ENCODE data around the gene SLC12A7. TPM values are rescaled to one million over a fixed set of nuclear protein-coding genes. Genes with fewer than 3 reads are reported as not detected.
A peak's percentile ranks its signal among the peaks of the same experiment; 100 is the strongest.

The SLC12A7 gene
- total and polyA plus RNA-seq, 3 donors from 2014 or later = 73.2 to 212 (median 168) TPM

- no peak for DNase-seq
- WGBS, 2 donors = 54 to 77% methylated on average over 3 to 5 of the region's 5 CpGs
- TF ChIP-seq POLR2A (IDR thresholded peaks at IDR 0.05) (no peak), CTCF (IDR thresholded peaks at IDR 0.05) (no peak)
- Histone ChIP-seq H3K4me3 (no peak overlapping the region), H3K27ac (no peak overlapping the region), H3K9me3 (no peaks in the 10 kb centered on the region), H3K4me1 (peaks cover 40% of the 10 kb centered on the region), H3K27me3 (no peaks in the 10 kb centered on the region), H3K36me3 (ENCODE audit: low read depth, missing control alignments) (no peaks in the 10 kb centered on the region)
- intact Hi-C loops (cut with DNase I; ENCODE audit: low total_unique reads) = no loop called here
These were observed 1.4 kb upstream of the SLC12A7 start for GRCh38 chr5:1113332-1113690.

DNA sequence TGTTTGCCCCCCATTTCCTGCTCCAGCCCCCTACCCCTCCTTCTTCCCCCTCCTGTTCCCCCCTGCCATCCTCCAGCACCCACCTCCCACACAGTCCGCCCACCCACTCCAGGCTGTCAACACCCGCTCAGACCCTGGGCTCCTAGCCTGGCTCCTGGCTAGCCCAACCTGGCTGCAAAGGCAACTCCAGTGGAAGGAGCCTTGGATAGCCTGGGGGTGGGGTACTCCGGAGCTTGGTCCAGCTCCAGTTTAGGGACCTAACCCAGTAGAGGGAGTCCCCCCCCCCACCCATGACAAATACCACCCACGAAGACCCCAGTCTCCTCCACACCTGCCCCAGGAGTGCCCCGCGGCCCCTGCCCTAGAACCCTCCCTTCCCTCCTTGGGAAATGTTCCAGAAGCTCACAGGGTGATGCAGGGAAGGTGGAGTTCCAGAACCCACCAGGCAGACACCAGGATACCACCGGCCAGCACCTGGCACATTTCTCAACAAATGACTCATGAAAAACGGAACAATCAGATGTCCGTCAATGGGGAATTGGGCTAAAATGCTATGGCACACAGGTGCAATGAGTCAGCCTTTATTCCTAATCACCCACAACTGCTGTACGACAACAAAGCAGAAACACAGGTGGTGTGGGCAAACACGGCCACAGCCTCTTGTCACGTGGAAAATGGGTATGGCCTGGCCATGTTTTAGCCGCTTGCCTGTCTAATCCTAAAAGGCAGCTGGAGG lies 901 bp upstream of the SLC12A7 start:
- TF ChIP-seq POLR2A (IDR thresholded peaks at IDR 0.05) (no peak), CTCF (IDR thresholded peaks at IDR 0.05) (no peak)
- WGBS, 2 donors = 82 to 94% methylated on average over 6 to 13 of the region's 13 CpGs
- H3K4me1 ChIP-seq = peaks cover 35% of the 10 kb centered on the region
- H3K36me3 ChIP-seq (ENCODE audit: low read depth, missing control alignments) = no peaks in the 10 kb centered on the region
- no peak overlapping the region for H3K4me3 ChIP-seq
- no peak for DNase-seq
- H3K27ac ChIP-seq = no peak overlapping the region
- H3K27me3 ChIP-seq = no peaks in the 10 kb centered on the region
- no peaks in the 10 kb centered on the region for H3K9me3 ChIP-seq
- intact Hi-C loops (cut with DNase I; ENCODE audit: low total_unique reads) = no loop called here

- 0% methylated on average over 18 to 35 of the region's 43 CpGs for WGBS, 2 donors
- no peaks in the 10 kb centered on the region for H3K9me3 ChIP-seq
- no peaks in the 10 kb centered on the region for H3K36me3 ChIP-seq (ENCODE audit: low read depth, missing control alignments)
- peaks cover 35% of the 10 kb centered on the region for H3K4me1 ChIP-seq
- no peak for DNase-seq
- intact Hi-C loops (cut with DNase I; ENCODE audit: low total_unique reads) = no loop called here
- H3K27me3 ChIP-seq = no peaks in the 10 kb centered on the region
- H3K4me3 ChIP-seq = peak overlapping the region; percentile 85 to 94
- TF ChIP-seq POLR2A (IDR thresholded peaks at IDR 0.05) (no peak), CTCF (IDR thresholded peaks at IDR 0.05) (no peak)
- peak overlapping the region; percentile 77 to 92 for H3K27ac ChIP-seq
These were observed 579 bp downstream of the SLC12A7 start for GRCh38 chr5:1111241-1111726.

GRCh38 chr5:1110307-1111240 lies 1.3 kb downstream of the SLC12A7 start:
- no peak for DNase-seq
- intact Hi-C loops (cut with DNase I; ENCODE audit: low total_unique reads) = no loop called here

More at GRCh38 chr5:1110307-1111240, 1.3 kb downstream of the SLC12A7 start:
- Histone ChIP-seq H3K9me3 (no peaks in the 10 kb centered on the region), H3K36me3 (ENCODE audit: low read depth, missing control alignments) (no peaks in the 10 kb centered on the region), H3K27me3 (no peaks in the 10 kb centered on the region), H3K4me1 (peaks cover 39% of the 10 kb centered on the region), H3K27ac (peak overlapping the region; percentile 77 to 92), H3K4me3 (peak overlapping the region; percentile 85 to 94)
- TF ChIP-seq CTCF (IDR thresholded peaks at IDR 0.05) = no peak
- no peak for TF ChIP-seq POLR2A (IDR thresholded peaks at IDR 0.05)
- 30 to 36% methylated on average over 29 to 35 of the region's 35 CpGs for WGBS, 2 donors

Data from testis (tissue), 3 donors.